Liver (tissue), 3 donors: Measurements from ENCODE around the gene TREX2.

Experiments
- GABPA ChIP-seq, 2 donors: IDR thresholded peaks in 1 of 2; conservative IDR thresholded peaks in 1 of 2; 2 replicates each; pipeline ENCODE4 v1.6.1; 2016; ENCODE audit warnings: antibody characterized with exemption in 2 of 2, mild to moderate bottlenecking in 1 of 2, moderate library complexity in 1 of 2
- JUND ChIP-seq, 2 donors: IDR thresholded peaks; 2 replicates each; pipeline ENCODE4 v1.6.1; 2016; ENCODE audit warnings: antibody characterized with exemption in 2 of 2
- RAD21 ChIP-seq, 2 donors: IDR thresholded peaks; 2 replicates each; pipeline ENCODE4 v1.6.1; 2016; ENCODE audit warnings: antibody characterized with exemption in 2 of 2, mild to moderate bottlenecking in 2 of 2
- TAF1 ChIP-seq: conservative IDR thresholded peaks from 2 replicates; pipeline ENCODE4 v1.6.1; 2016; ENCODE audit warnings: antibody characterized with exemption, mild to moderate bottlenecking
- TF ChIP-seq, protein P1 (sequence below): fragments of 150-350 bp; IDR thresholded peaks from 2 replicates; pipeline ENCODE4 v1.5.1; 2017; ENCODE audit warnings: improper control_type of control experiment, low read depth, low read length; ENCODE audit not compliant: missing input control
- TF ChIP-seq, protein P2 (sequence below): IDR thresholded peaks from 2 replicates; pipeline ENCODE4 v1.6.1; 2016; ENCODE audit warnings: antibody characterized with exemption
- TF ChIP-seq, protein P3 (sequence below): IDR thresholded peaks from 2 replicates; pipeline ENCODE4 v1.6.1; 2016; ENCODE audit warnings: antibody characterized with exemption
- donor health status: healthy.
- donor health status: healthy.

DNA sequence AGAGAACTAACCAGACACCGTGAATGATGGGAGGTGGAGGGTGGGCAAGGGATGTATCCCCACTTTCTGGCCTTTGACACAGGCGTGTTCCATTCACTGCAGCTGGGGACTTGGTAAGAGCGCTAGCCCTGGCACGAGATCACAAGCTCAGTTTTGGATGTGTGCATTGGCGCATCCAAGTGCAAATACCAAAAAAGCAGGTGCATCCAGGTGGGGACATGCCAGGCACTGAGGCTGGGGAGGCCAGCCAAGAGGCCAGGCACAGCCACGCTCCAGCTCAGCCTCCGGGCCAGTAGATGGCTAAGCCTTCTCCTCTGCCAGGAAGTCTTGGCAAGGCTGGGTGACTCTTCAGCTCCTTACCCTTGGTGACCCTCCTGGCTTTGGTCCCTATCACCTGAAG lies 39.0 kb downstream of the TREX2 start:
- TF ChIP-seq JUND (IDR thresholded peaks at IDR 0.05), result no peak
- TF ChIP-seq, protein P1, sequence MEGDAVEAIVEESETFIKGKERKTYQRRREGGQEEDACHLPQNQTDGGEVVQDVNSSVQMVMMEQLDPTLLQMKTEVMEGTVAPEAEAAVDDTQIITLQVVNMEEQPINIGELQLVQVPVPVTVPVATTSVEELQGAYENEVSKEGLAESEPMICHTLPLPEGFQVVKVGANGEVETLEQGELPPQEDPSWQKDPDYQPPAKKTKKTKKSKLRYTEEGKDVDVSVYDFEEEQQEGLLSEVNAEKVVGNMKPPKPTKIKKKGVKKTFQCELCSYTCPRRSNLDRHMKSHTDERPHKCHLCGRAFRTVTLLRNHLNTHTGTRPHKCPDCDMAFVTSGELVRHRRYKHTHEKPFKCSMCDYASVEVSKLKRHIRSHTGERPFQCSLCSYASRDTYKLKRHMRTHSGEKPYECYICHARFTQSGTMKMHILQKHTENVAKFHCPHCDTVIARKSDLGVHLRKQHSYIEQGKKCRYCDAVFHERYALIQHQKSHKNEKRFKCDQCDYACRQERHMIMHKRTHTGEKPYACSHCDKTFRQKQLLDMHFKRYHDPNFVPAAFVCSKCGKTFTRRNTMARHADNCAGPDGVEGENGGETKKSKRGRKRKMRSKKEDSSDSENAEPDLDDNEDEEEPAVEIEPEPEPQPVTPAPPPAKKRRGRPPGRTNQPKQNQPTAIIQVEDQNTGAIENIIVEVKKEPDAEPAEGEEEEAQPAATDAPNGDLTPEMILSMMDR, result no peak
- no peak for TF ChIP-seq RAD21 (IDR thresholded peaks at IDR 0.05)
- TF ChIP-seq, protein P2, sequence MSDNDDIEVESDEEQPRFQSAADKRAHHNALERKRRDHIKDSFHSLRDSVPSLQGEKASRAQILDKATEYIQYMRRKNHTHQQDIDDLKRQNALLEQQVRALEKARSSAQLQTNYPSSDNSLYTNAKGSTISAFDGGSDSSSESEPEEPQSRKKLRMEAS, result no peak
- TF ChIP-seq, protein P3, sequence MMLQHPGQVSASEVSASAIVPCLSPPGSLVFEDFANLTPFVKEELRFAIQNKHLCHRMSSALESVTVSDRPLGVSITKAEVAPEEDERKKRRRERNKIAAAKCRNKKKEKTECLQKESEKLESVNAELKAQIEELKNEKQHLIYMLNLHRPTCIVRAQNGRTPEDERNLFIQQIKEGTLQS, result no peak
- no peak for TF ChIP-seq TAF1
- no peak for TF ChIP-seq GABPA (IDR thresholded peaks at IDR 0.05 in 1 of 2, conservative IDR thresholded peaks at IDR 0.05 in 1 of 2)
